ENCODE measurements around the gene MNAT1. TPM values are rescaled to one million over a fixed set of nuclear protein-coding genes. Genes with fewer than 3 reads are reported as not detected.

Gene MNAT1
- total and polyA plus RNA-seq, 9 of the 15 experiments (the other 6 are each of a cell fraction or from before 2014, with no cell fraction given), result 37.8 to 83.3 (median 60.4) TPM

- no peak overlapping the region for H3K27ac ChIP-seq (ENCODE audit: extremely low read depth, low read depth, low read length)
- H3K79me2 ChIP-seq (ENCODE audit: control insufficient read depth, insufficient read depth, low read length), result no peaks in the 10 kb centered on the region
- BruUV-seq (replicated peaks), result no TSS peak
These were observed 230.3 kb downstream of the MNAT1 start for GRCh38 chr14:60964904-60965303.

DNA sequence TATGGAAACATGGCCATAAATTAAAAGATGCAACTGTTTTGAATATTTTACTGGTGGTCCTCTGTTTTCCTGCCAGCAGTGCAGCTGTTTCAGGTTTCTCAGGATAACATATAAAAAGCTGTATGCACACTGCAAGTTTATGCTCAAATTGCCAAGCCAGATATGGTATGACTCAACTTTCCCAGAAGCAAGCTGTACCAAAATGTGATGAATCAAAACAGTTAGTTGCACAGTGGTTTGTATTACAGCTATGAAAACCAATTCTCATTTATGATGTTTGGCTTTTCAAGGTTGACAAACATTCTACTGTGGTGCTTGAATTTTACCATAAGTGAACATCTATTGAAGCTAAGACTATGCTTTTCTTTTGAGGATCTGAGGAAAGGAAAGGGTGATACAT is 230.8 kb downstream of the MNAT1 start:
- no peak overlapping the region for H3K4me3 ChIP-seq
- intact Hi-C loops (cut with micrococcal nuclease), result no loop called here
- no peak for FAIRE-seq
- no peak overlapping the region for H3K9ac ChIP-seq (ENCODE audit: insufficient read depth in 1 of 2, low read depth in 2 of 2, low read length in 2 of 2)
- H3K27me3 ChIP-seq (ENCODE audit: control insufficient read depth in 2 of 2, insufficient read depth in 2 of 2, low read length in 2 of 2), result no peaks in the 10 kb centered on the region
- H3K79me2 ChIP-seq (ENCODE audit: control insufficient read depth, insufficient read depth, low read length), result no peaks in the 10 kb centered on the region
- in situ Hi-C loops (cut with MboI), result no loop called here
- no peaks in the 10 kb centered on the region for H3K36me3 ChIP-seq (ENCODE audit: control insufficient read depth, insufficient read depth, low read length)
- BruUV-seq (replicated peaks), result no TSS peak
- no peaks in the 10 kb centered on the region for H4K20me1 ChIP-seq (replicated peaks; ENCODE audit: control insufficient read depth, insufficient read depth, low read length)
- H3K9me1 ChIP-seq (ENCODE audit: control insufficient read depth, insufficient read depth, low read length), result no peaks in the 10 kb centered on the region
- CTCF ChIA-PET (ENCODE audit: low intra/inter-chr PET ratio), result no interaction called here
- POLR2A ChIA-PET, result no interaction called here
- no peak overlapping the region for H3K4me2 ChIP-seq (ENCODE audit: insufficient read depth, low read length)
- no peaks in the 10 kb centered on the region for H3K9me3 ChIP-seq (replicated peaks; ENCODE audit: control insufficient read depth, insufficient read depth, low read depth, low read length)
- no peak overlapping the region for H3K27ac ChIP-seq (ENCODE audit: extremely low read depth, low read depth, low read length)
- ATAC-seq, result no peak
- H3K4me1 ChIP-seq (replicated peaks in 1 of 2; ENCODE audit: control insufficient read depth in 2 of 2, insufficient read depth in 2 of 2, low read length in 2 of 2), result peaks cover 4 to 5% of the 10 kb centered on the region in 2 experiments; a peak in 3 of 5 replicates
- DNase-seq (ENCODE audit: extremely low read depth in 1 of 4, low spot score in 3 of 4), result no peak
- H2AFZ ChIP-seq (ENCODE audit: low read depth, low read length), result no peak overlapping the region
- no peak for TF ChIP-seq HNRNPLL (IDR thresholded peaks at IDR 0.05; ENCODE audit: low read depth, low read length, poor library complexity, severe bottlenecking)
- TF ChIP-seq FIP1L1 (IDR thresholded peaks at IDR 0.05; ENCODE audit: low read depth, low read length, poor library complexity, severe bottlenecking), result no peak
- TF ChIP-seq HCFC1 (IDR thresholded peaks at IDR 0.05; ENCODE audit: low read depth, low read length), result no peak
- no peak for TF ChIP-seq HMG20B (CRISPR knock-in tag; IDR thresholded peaks at IDR 0.05)
- TF ChIP-seq KLF10 (CRISPR knock-in tag; IDR thresholded peaks at IDR 0.05), result no peak
- 0 out of 2 replicates have a peak, but pooled peaks have one; percentile 22 for TF ChIP-seq ATF3 (IDR thresholded peaks at IDR 0.05)
- no peak for TF ChIP-seq ATF3 (CRISPR knock-in tag; conservative IDR thresholded peaks at IDR 0.05)
- no peak for TF ChIP-seq TOE1 (IDR thresholded peaks at IDR 0.05; ENCODE audit: borderline replicate concordance)
- no peak for TF ChIP-seq TOE1 (CRISPR knock-in tag; IDR thresholded peaks at IDR 0.05; ENCODE audit: borderline replicate concordance, low read depth)
- TF ChIP-seq CXXC5 (CRISPR knock-in tag; IDR thresholded peaks at IDR 0.05), result no peak
- TF ChIP-seq TAF1 (IDR thresholded peaks at IDR 0.05; ENCODE audit: control insufficient read depth, extremely low read depth, insufficient read depth, low read length, severe bottlenecking), result no peak
- no peak for TF ChIP-seq SNAPC5 (CRISPR knock-in tag; IDR thresholded peaks at IDR 0.05)

More at GRCh38 chr14:60964904-60965303, 230.3 kb downstream of the MNAT1 start:
- Histone ChIP-seq H3K4me3 (no peak overlapping the region), H2AFZ (ENCODE audit: low read depth, low read length) (no peak overlapping the region), H3K9me1 (ENCODE audit: control insufficient read depth, insufficient read depth, low read length) (no peaks in the 10 kb centered on the region), H3K9me3 (replicated peaks; ENCODE audit: control insufficient read depth, insufficient read depth, low read depth, low read length) (no peaks in the 10 kb centered on the region), H3K4me2 (ENCODE audit: insufficient read depth, low read length) (no peak overlapping the region), H3K36me3 (ENCODE audit: control insufficient read depth, insufficient read depth, low read length) (no peaks in the 10 kb centered on the region), H3K4me1 (replicated peaks in 1 of 2; ENCODE audit: control insufficient read depth in 2 of 2, insufficient read depth in 2 of 2, low read length in 2 of 2) (peaks cover 4 to 5% of the 10 kb centered on the region in 2 experiments; a peak in 3 of 5 replicates), H3K9ac (ENCODE audit: insufficient read depth in 1 of 2, low read depth in 2 of 2, low read length in 2 of 2) (no peak overlapping the region), H3K27me3 (ENCODE audit: control insufficient read depth in 2 of 2, insufficient read depth in 2 of 2, low read length in 2 of 2) (no peaks in the 10 kb centered on the region), H4K20me1 (replicated peaks; ENCODE audit: control insufficient read depth, insufficient read depth, low read length) (no peaks in the 10 kb centered on the region)
- ChIA-PET POLR2A (no interaction called here), CTCF (ENCODE audit: low intra/inter-chr PET ratio) (no interaction called here)
- TF ChIP-seq, protein P1, sequence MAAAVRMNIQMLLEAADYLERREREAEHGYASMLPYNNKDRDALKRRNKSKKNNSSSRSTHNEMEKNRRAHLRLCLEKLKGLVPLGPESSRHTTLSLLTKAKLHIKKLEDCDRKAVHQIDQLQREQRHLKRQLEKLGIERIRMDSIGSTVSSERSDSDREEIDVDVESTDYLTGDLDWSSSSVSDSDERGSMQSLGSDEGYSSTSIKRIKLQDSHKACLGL (CRISPR knock-in tag; IDR thresholded peaks at IDR 0.05; ENCODE audit: borderline replicate concordance, poor library complexity, severe bottlenecking), result no peak
- TF ChIP-seq ZNF79 (CRISPR knock-in tag; IDR thresholded peaks at IDR 0.05; ENCODE audit: low read depth), result no peak
- no peak for TF ChIP-seq EP300 (IDR thresholded peaks at IDR 0.05; ENCODE audit: low read length)
- TF ChIP-seq HOXB6 (CRISPR knock-in tag; IDR thresholded peaks at IDR 0.05; ENCODE audit: borderline replicate concordance), result no peak
- TF ChIP-seq SIRT6 (IDR thresholded peaks at IDR 0.05; ENCODE audit: low read depth, low read length), result no peak
- TF ChIP-seq HDAC8 (tag; IDR thresholded peaks at IDR 0.05), result no peak
- ATAC-seq (no peak), FAIRE-seq (no peak), DNase-seq (ENCODE audit: extremely low read depth in 1 of 4, low spot score in 3 of 4) (no peak)
- in situ Hi-C loops (cut with MboI), result no loop called here
- 56% methylated on average over 2 of the region's 2 CpGs for WGBS (ENCODE audit: insufficient coverage, low coverage, missing lambda C conversion rate)
- intact Hi-C loops (cut with micrococcal nuclease), result no loop called here

All from K562 (cell line).